Measurements from ENCODE around the gene WDR5B.

GRCh38 chr3:122387709-122388108 lies 28.2 kb downstream of the WDR5B start:
- TF ChIP-seq POLR2A (IDR thresholded peaks at IDR 0.05; ENCODE audit: low read depth, low read length) (no peak), TAF1 (IDR thresholded peaks at IDR 0.05; ENCODE audit: low read depth, low read length) (no peak)
